Muscle layer of colon (tissue), 2 donors: ENCODE data around the gene CDK14.
"Not testable (repeated sequence)": the region's sequence is repeated elsewhere in the genome, so short reads cannot be mapped to it uniquely, and the experiment has no call there.

Source experiments
- H3K27ac ChIP-seq: one replicate; pipeline ENCODE4 v1.7.0; 2013; ENCODE audit warnings: low read depth, mild to moderate bottlenecking, low read length, moderate library complexity
- H3K27me3 ChIP-seq, 2 donors: one replicate each; pipeline ENCODE4 v1.7.0; 2013; ENCODE audit warnings: low read length in 2 of 2, mild to moderate bottlenecking in 2 of 2; ENCODE audit not compliant: insufficient read depth in 2 of 2, control insufficient read depth in 1 of 2
- H3K36me3 ChIP-seq: one replicate; pipeline ENCODE4 v1.7.0; 2013; ENCODE audit warnings: mild to moderate bottlenecking, low read length; ENCODE audit not compliant: insufficient read depth
- H3K4me1 ChIP-seq: one replicate; pipeline ENCODE4 v1.7.0; 2013; ENCODE audit warnings: mild to moderate bottlenecking, low read length; ENCODE audit not compliant: insufficient read depth
- H3K4me3 ChIP-seq, 2 donors: one replicate each; pipeline ENCODE4 v1.7.0; 2013; ENCODE audit warnings: low read length in 2 of 2, low read depth in 1 of 2, mild to moderate bottlenecking in 1 of 2, moderate library complexity in 1 of 2
- H3K9ac ChIP-seq: one replicate; pipeline ENCODE4 v1.7.0; 2013; ENCODE audit warnings: low read length
- H3K9me3 ChIP-seq: one replicate; pipeline ENCODE4 v1.7.0; 2013; ENCODE audit warnings: mild to moderate bottlenecking, low read length
- donor health status: abdominal sarcoma.
- donor health status: Adenocarcinoma of cecum.

The CDK14 gene

DNA sequence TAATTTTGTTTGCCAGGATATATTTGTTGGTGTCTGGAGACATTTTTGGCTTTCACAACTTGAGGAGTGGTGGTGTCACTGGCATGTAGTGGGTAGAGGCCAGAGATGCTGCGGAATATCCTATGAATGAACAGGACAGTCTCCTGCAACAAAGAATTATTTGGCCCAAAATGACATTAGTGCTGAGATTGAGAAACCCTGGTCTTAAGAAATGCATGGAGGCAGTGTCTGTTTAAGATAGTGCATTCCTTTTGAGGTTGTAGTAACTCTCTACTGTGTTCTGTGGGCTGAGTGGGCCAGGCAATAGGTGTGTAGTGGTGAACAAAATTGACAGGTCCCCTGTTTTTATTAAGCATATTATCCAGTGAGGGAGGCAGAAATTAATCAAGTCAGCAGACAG, 165.5 kb downstream of the CDK14 start:
- no peaks in the 10 kb centered on the region for H3K4me1 ChIP-seq
- H3K9me3 ChIP-seq, result no peaks in the 10 kb centered on the region
- no peaks in the 10 kb centered on the region for H3K27me3 ChIP-seq
- H3K9ac ChIP-seq, result no peak overlapping the region
- H3K27ac ChIP-seq, result no peak overlapping the region
- no peak overlapping the region for H3K4me3 ChIP-seq
- no peaks in the 10 kb centered on the region for H3K36me3 ChIP-seq

DNA sequence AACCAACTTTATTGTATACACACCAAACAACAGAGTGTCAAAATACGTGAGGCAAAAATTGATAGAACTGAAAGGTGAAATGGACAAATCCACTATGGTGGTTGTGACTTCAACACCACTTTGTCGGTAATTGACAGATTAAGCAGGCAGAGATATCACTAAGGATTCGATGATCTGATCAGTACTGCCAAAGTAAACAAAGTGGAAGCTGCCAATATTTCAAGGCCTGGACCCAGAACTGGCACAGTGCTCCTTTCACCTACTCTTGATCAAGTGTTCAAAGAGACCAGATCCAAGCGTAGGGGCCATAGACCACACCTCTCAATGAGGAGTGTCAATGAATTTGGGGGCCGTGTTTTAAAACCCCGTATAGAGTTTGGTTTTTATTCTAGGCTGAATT, 167.0 kb downstream of the CDK14 start:
- H3K4me3 ChIP-seq, result no peak overlapping the region
- H3K27ac ChIP-seq, result no peak overlapping the region
- H3K27me3 ChIP-seq, result no peaks in the 10 kb centered on the region
- H3K4me1 ChIP-seq, result no peaks in the 10 kb centered on the region
- H3K9ac ChIP-seq, result no peak overlapping the region
- no peaks in the 10 kb centered on the region for H3K36me3 ChIP-seq
- no peaks in the 10 kb centered on the region for H3K9me3 ChIP-seq

DNA sequence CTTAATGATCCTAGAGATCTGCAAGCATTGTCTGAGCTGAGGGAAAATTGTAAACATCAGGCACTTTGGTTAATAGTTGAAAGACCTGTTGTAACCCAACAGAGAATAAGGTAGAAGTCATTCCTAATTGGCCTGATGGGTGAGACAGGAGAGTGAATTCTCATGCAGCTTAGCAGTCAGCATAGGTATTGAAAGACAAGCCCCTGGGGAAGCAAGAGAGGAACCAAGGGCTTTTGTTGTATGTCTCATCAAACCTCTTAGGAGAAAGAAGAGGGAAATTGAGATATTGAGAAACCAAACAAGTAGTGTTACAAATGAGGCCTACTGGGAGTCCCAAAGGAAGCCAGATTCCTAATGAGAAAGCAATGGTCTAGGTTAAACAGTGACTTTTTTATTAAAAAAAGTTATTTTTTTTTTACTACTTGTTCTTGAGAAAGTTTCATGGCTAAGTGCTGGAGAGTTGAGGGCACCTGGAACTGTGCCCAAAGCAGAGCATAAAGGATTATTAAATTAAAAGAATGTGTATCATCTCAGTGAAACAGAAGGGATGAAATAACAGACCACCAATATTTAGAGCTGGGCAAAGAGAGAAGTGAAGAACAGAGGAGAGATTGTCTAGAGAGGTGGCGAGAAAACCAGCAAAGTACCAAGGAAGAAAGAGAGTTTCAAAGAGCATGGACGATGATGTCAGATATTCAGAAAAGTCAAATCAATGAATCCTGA, 168.9 kb downstream of the CDK14 start:
- H3K27me3 ChIP-seq, result no peaks in the 10 kb centered on the region
- H3K36me3 ChIP-seq, result no peaks in the 10 kb centered on the region
- no peak overlapping the region for H3K4me3 ChIP-seq
- H3K9ac ChIP-seq, result no peak overlapping the region
- H3K9me3 ChIP-seq, result no peaks in the 10 kb centered on the region
- H3K27ac ChIP-seq, result no peak overlapping the region
- no peaks in the 10 kb centered on the region for H3K4me1 ChIP-seq

DNA sequence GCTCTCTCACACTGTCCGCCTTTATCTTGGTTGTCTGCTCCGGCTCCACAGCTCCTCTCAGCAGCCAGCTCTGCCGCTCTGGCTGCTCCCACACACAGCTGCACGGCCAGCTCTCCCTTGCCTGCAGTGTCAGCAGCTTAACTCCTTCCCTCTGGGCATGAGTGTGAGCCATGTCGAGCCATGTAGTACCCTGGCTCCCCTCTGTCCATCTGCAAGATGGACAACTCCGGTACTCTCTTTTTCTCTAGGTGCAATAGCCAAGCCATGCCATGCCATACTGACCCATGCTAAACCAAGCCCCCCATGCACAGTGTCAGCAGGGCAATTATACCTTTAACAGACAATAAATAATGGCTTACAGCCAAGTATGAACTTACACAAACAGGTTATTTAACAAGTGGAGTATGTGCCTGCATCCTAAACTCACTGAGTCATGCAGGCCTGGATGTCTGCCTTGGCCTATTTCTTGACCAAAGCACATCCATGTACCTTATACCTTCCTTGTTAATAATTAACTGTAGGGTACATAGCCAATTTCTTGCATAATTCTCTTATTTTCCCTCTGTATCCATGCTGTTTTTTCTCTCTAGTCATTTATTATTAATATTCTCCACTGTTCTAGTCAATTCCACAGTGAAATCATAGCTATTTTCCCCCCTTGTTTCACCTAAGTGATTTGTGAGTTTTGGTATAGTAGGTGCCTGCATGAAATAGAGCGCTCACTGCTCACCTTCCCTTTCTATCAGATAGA, 170.9 kb downstream of the CDK14 start:
- H3K27ac ChIP-seq, result no peak overlapping the region
- H3K27me3 ChIP-seq, result no peaks in the 10 kb centered on the region
- no peak overlapping the region for H3K4me3 ChIP-seq
- H3K9me3 ChIP-seq, result no peaks in the 10 kb centered on the region
- H3K4me1 ChIP-seq, result no peaks in the 10 kb centered on the region
- no peaks in the 10 kb centered on the region for H3K36me3 ChIP-seq
- H3K9ac ChIP-seq, result no peak overlapping the region

DNA sequence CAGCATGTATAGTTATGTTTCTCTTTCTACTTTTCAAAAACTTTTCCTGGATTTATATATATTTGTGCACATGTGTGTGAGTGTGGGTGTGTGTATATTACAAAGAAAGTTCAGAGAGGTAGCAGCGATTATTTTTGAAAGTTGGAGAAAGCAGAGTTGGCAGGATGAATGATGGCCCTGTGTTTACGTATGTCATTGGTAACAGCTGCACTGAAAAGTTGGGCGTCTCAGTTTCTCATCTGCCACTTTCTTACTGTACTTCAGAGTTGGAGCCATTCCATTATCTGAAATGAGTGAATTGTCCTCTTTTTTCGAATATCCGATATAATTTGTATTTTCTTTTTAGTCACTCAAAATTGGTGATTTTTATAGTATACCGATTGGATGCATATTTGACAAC, 172.2 kb downstream of the CDK14 start:
- H3K27ac ChIP-seq, result no peak overlapping the region

DNA sequence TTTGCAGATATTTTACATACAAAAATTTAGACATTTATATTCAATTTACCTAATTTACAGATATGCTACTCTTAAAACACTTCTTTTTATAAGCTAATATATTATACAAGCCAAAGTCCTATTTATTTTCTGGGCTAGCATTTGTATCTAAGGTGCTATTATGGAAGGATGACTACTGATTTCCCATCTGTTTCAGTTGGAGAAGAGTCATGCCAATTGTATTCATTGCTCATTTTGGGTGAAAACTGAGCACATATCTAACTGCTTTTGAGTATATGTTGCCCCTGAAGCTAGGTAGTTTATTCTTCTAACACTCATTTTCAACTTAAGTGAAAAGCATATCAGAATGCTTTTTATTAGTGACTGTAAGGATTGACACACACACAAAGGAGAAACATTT, 172.9 kb downstream of the CDK14 start:
- Histone ChIP-seq H3K4me1 (no peaks in the 10 kb centered on the region), H3K4me3 (no peak overlapping the region), H3K9me3 (no peaks in the 10 kb centered on the region), H3K27me3 (no peaks in the 10 kb centered on the region), H3K9ac (no peak overlapping the region), H3K36me3 (no peaks in the 10 kb centered on the region), H3K27ac (no peak overlapping the region)

More for the DNA sequence above, 172.2 kb downstream of the CDK14 start:
- no peak overlapping the region for H3K4me3 ChIP-seq
- no peak overlapping the region for H3K9ac ChIP-seq
- no peaks in the 10 kb centered on the region for H3K4me1 ChIP-seq
- H3K9me3 ChIP-seq, result no peaks in the 10 kb centered on the region
- H3K36me3 ChIP-seq, result no peaks in the 10 kb centered on the region
- H3K27me3 ChIP-seq, result no peaks in the 10 kb centered on the region

DNA sequence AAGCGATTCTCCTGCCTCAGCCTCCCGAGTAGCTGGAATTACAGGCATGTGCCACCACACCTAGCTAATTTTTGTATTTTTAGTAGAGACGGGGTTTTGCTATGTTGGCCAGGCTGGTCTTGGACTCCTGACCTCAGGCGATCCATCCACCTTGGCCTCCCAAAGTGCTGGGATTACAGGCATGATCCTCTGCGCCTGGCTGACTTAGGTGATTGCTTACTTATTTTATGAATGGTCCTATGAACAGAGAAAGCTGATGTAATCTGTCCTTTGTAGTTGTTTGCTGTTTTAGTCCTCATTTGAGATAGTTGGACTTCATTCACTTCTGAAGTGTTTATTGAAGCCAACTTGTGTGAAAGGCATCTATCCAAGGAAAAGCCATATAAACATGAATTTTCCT, 173.4 kb downstream of the CDK14 start:
- not testable (repeated sequence) for H3K9me3 ChIP-seq, H3K27ac ChIP-seq, H3K4me3 ChIP-seq, H3K36me3 ChIP-seq, H3K9ac ChIP-seq, H3K27me3 ChIP-seq, H3K4me1 ChIP-seq

DNA sequence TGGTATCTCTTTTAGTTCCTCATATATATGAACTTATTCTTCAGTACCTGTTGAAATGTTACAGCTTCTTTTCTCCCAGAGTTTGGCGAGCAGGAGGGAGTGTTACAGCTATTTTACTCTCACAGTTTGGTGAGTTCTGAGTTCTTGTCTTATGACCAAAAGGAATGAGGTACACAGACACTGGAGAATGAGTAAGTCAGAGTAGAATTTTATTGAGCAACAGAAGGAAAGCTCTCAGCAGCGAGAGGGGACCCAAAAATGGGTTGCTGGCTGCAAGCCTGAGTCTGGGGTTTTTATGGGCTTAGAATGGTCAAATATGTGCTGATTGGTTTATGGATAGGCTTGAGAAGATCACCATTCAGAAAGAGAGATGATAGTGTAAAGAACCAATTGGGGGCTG, 175.2 kb downstream of the CDK14 start:
- no peaks in the 10 kb centered on the region for H3K9me3 ChIP-seq
- H3K36me3 ChIP-seq, result no peaks in the 10 kb centered on the region

DNA sequence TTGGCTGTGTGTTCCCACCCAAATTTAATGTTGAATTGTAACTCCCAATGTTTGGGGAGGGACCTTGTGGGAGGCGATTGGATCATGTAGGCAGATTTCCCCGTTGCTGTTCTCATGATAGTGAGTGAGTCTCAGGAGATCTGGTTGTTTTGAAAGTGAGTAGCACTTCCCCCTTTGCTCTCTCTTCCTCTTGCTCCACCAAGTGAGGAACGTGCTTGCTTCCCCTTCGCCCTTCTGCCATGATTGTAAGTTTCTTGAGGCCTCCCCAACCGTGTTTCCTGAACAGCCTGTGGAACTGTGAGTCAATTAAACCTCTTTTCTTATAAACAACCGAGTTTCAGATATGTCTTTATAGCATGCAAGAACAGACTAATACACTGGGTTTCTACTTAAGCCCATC, 176.3 kb downstream of the CDK14 start:
- H3K9me3 ChIP-seq, result no peaks in the 10 kb centered on the region
- no peak overlapping the region for H3K9ac ChIP-seq
- no peak overlapping the region for H3K4me3 ChIP-seq
- no peaks in the 10 kb centered on the region for H3K36me3 ChIP-seq
- H3K27me3 ChIP-seq, result no peaks in the 10 kb centered on the region
- no peak overlapping the region for H3K27ac ChIP-seq
- H3K4me1 ChIP-seq, result peaks cover 8% of the 10 kb centered on the region

More for the DNA sequence above, 175.2 kb downstream of the CDK14 start:
- Histone ChIP-seq H3K4me1 (no peaks in the 10 kb centered on the region), H3K27ac (no peak overlapping the region), H3K9ac (no peak overlapping the region), H3K27me3 (no peaks in the 10 kb centered on the region), H3K4me3 (no peak overlapping the region)

DNA sequence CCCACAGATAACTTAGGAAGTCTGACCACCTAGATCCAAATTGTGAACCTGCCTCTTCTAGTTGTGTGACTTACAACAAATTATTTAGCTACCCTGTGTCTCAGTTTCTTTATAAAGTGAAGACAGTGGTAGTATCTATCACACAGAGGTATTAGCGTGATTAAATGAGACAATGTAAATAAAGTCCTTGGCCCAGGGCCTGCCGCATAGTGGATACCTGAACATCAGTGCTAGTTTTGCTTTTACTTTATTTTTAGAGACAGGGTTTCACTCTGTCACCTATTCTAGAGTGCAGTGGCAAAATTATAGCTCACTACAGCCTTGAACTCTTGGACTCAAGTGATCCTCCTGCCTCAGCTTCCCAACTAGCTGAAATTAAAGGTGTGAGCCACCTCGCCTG, 177.1 kb downstream of the CDK14 start:
- no peak overlapping the region for H3K9ac ChIP-seq
- no peak overlapping the region for H3K27ac ChIP-seq
- no peaks in the 10 kb centered on the region for H3K9me3 ChIP-seq
- H3K4me1 ChIP-seq, result peaks cover 17% of the 10 kb centered on the region
- no peaks in the 10 kb centered on the region for H3K36me3 ChIP-seq
- H3K4me3 ChIP-seq, result no peak overlapping the region
- no peaks in the 10 kb centered on the region for H3K27me3 ChIP-seq

DNA sequence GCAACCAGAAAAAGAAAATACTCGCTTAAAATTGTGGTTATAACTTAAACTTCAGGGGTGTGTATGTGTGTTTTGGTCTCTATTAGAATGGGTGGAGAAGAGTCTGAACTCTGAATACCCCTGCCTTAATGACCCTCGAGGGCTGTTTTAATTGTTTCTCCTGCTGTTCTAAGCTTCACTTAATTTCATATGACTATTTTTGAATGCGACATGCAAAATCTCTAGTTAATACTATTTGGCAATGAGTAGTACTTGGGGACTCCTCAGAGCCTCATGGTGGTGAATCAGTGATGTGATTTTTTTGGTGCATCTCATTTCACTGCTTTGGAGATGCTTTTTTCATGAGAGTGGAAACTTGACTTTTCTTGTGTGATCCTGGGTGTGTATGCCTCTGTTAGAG, 178.6 kb downstream of the CDK14 start:
- no peaks in the 10 kb centered on the region for H3K36me3 ChIP-seq

More for the DNA sequence above, 178.6 kb downstream of the CDK14 start:
- no peak overlapping the region for H3K9ac ChIP-seq
- no peaks in the 10 kb centered on the region for H3K9me3 ChIP-seq
- peaks cover 22% of the 10 kb centered on the region for H3K4me1 ChIP-seq
- no peak overlapping the region for H3K4me3 ChIP-seq
- H3K27me3 ChIP-seq, result no peaks in the 10 kb centered on the region
- no peak overlapping the region for H3K27ac ChIP-seq
